Neural cell (in vitro differentiated cells): ENCODE data around the gene CDC5L. TPM values are rescaled to one million over a fixed set of nuclear protein-coding genes. Genes with fewer than 3 reads are reported as not detected.

ENCODE experiments used
- H2AFZ ChIP-seq: fragments of 200-600, 300-800 bp; sonication (generic), shearing (Covaris generic); 2 replicates; pipeline ENCODE4 v1.6.0; 2014; ENCODE audit warnings: low read depth, mild to moderate bottlenecking, antibody characterized with exemption, low read length, moderate library complexity
- H3F3A ChIP-seq: fragments of 200-600 bp; shearing (Covaris generic); 2 replicates; pipeline ENCODE4 v1.6.1; 2016; ENCODE audit warnings: mild to moderate bottlenecking, moderate library complexity, mixed read lengths, antibody characterized with exemption, low read length; ENCODE audit not compliant: insufficient read depth, poor library complexity, severe bottlenecking
- H3K27ac ChIP-seq: fragments of 200-600, 300-800 bp; sonication (generic), shearing (Covaris generic); 2 replicates; pipeline ENCODE4 v1.5.1; 2014; ENCODE audit warnings: mild to moderate bottlenecking, low read length, moderate library complexity
- H3K27me3 ChIP-seq: fragments of 300-800, 200-600 bp; sonication (generic), shearing (Covaris generic); 2 replicates; pipeline ENCODE4 v1.6.0; 2014; ENCODE audit warnings: mild to moderate bottlenecking, low read depth, low read length, moderate library complexity; ENCODE audit not compliant: insufficient read depth
- H3K36me3 ChIP-seq: fragments of 300-800, 200-600 bp; sonication (generic), shearing (Covaris generic); 2 replicates; pipeline ENCODE4 v1.5.1; 2014; ENCODE audit warnings: mild to moderate bottlenecking, antibody characterized with exemption, low read length, moderate library complexity; ENCODE audit not compliant: insufficient read depth
- H3K4me2 ChIP-seq: fragments of 300-800, 200-600 bp; sonication (generic), shearing (Covaris generic); 2 replicates; pipeline ENCODE4 v1.6.0; 2014; ENCODE audit warnings: mild to moderate bottlenecking, low read length
- H3K4me3 ChIP-seq: fragments of 300-800, 200-600 bp; sonication (generic), shearing (Covaris generic); 2 replicates; pipeline ENCODE4 v1.5.1; 2014; ENCODE audit warnings: mild to moderate bottlenecking, low read length, moderate library complexity
- H3K79me2 ChIP-seq: fragments of 200-600 bp; shearing (Covaris generic); replicated peaks from 2 replicates; pipeline ENCODE4 v1.6.0; 2014; ENCODE audit warnings: mild to moderate bottlenecking, low read length, moderate library complexity; ENCODE audit not compliant: insufficient read depth
- H3K9ac ChIP-seq: fragments of 300-800, 200-600 bp; sonication (generic), shearing (Covaris generic); 2 replicates; pipeline ENCODE4 v1.6.1; 2016; ENCODE audit warnings: mild to moderate bottlenecking, low read length, mixed read lengths
- H3K9me2 ChIP-seq: fragments of 200-600 bp; shearing (Covaris generic); 2 replicates; pipeline ENCODE4 v1.6.1; 2016; ENCODE audit warnings: mild to moderate bottlenecking, low read length, mixed read lengths; ENCODE audit not compliant: insufficient read depth
- H3K9me3 ChIP-seq: fragments of 200-600, 300-800 bp; sonication (generic), shearing (Covaris generic); 2 replicates; pipeline ENCODE4 v1.6.1; 2016; ENCODE audit warnings: mild to moderate bottlenecking, mixed run types, low read length, moderate library complexity, mixed read lengths
- H4K20me1 ChIP-seq: fragments of 200-600 bp; shearing (Covaris generic); 2 replicates; pipeline ENCODE4 v1.6.1; 2016; ENCODE audit warnings: mild to moderate bottlenecking, mixed run types; ENCODE audit not compliant: insufficient read depth
- CTCF ChIP-seq: fragments of 450-650 bp; IDR thresholded peaks from 2 replicates; pipeline ENCODE4 v1.5.1; 2014; ENCODE audit warnings: antibody characterized with exemption, mild to moderate bottlenecking, moderate library complexity; ENCODE audit not compliant: poor library complexity, severe bottlenecking
- EP300 ChIP-seq: fragments of 450-650 bp; conservative IDR thresholded peaks from 2 replicates; pipeline ENCODE4 v1.6.1; 2014; ENCODE audit warnings: antibody characterized with exemption, mild to moderate bottlenecking, moderate library complexity; ENCODE audit not compliant: poor library complexity, severe bottlenecking
- EZH2 ChIP-seq: fragments of 200-600, 300-800 bp; shearing (Covaris generic), sonication (generic); IDR thresholded peaks from 2 replicates; pipeline ENCODE4 v1.6.1; 2014; ENCODE audit warnings: antibody characterized with exemption, low read length, borderline replicate concordance, mild to moderate bottlenecking; ENCODE audit not compliant: insufficient read depth, poor library complexity, severe bottlenecking
- MXI1 ChIP-seq: fragments of 450-650 bp; conservative IDR thresholded peaks from 2 replicates; pipeline ENCODE4 v1.6.1; 2014; ENCODE audit warnings: antibody characterized with exemption, mild to moderate bottlenecking; ENCODE audit not compliant: poor library complexity, severe bottlenecking
- POLR2AphosphoS5 ChIP-seq: IDR thresholded peaks from 2 replicates; pipeline ENCODE4 v1.6.1; 2012
- RAD21 ChIP-seq: fragments of 450-650 bp; conservative IDR thresholded peaks from 2 replicates; pipeline ENCODE4 v1.6.1; 2014; ENCODE audit warnings: antibody characterized with exemption, mild to moderate bottlenecking, moderate library complexity
- REST ChIP-seq: IDR thresholded peaks from 2 replicates; pipeline ENCODE4 v1.6.1; 2012; ENCODE audit warnings: borderline replicate concordance
- SMC3 ChIP-seq: fragments of 450-650 bp; conservative IDR thresholded peaks from 2 replicates; pipeline ENCODE4 v1.6.1; 2014; ENCODE audit warnings: antibody characterized with exemption, mild to moderate bottlenecking, moderate library complexity; ENCODE audit not compliant: poor library complexity
- TAF1 ChIP-seq: IDR thresholded peaks from 2 replicates; pipeline ENCODE4 v1.6.1; 2012; ENCODE audit warnings: low read depth
- polyA plus RNA-seq: library from polyadenylated mRNA; depleted of rRNA; stranded (reverse); fragments of >200 nt; gene quantifications from 2 replicates; pipeline ENCODE4 v1.2.3, GENCODE V29; 2014

The CDC5L gene
- polyA plus RNA-seq, 1 donor from 2014 or later, result 28.9 TPM

- Histone ChIP-seq H3K4me2 (no peak overlapping the region), H3K36me3 (no peaks in the 10 kb centered on the region), H3F3A (no peaks in the 10 kb centered on the region), H3K79me2 (no peaks in the 10 kb centered on the region), H3K27me3 (no peaks in the 10 kb centered on the region), H3K9me2 (no peaks in the 10 kb centered on the region), H2AFZ (no peak overlapping the region), H3K9ac (no peak overlapping the region), H3K27ac (no peak overlapping the region), H3K9me3 (no peaks in the 10 kb centered on the region), H3K4me3 (no peak overlapping the region), H4K20me1 (no peaks in the 10 kb centered on the region)
- TF ChIP-seq TAF1, result no peak
- TF ChIP-seq SMC3, result no peak
- TF ChIP-seq EP300, result no peak
- no peak for TF ChIP-seq EZH2
- TF ChIP-seq POLR2AphosphoS5, result no peak
- no peak for TF ChIP-seq CTCF
- TF ChIP-seq REST, result no peak
- no peak for TF ChIP-seq RAD21
- no peak for TF ChIP-seq MXI1
Measured at GRCh38 chr6:44466955-44467354, 79.4 kb downstream of the CDC5L start.

GRCh38 chr6:44468835-44469234 is 81.3 kb downstream of the CDC5L start:
- no peaks in the 10 kb centered on the region for H3F3A ChIP-seq
- H3K9me2 ChIP-seq, result no peaks in the 10 kb centered on the region
- H3K36me3 ChIP-seq, result no peaks in the 10 kb centered on the region

More at GRCh38 chr6:44468835-44469234, 81.3 kb downstream of the CDC5L start:
- no peaks in the 10 kb centered on the region for H3K79me2 ChIP-seq
- no peaks in the 10 kb centered on the region for H3K27me3 ChIP-seq
- H3K4me3 ChIP-seq, result no peak overlapping the region
- no peak for TF ChIP-seq EZH2
- TF ChIP-seq EP300, result no peak
- TF ChIP-seq MXI1, result no peak
- no peak for TF ChIP-seq TAF1
- no peak for TF ChIP-seq CTCF
- no peak for TF ChIP-seq RAD21
- TF ChIP-seq REST, result no peak
- no peak for TF ChIP-seq SMC3
- TF ChIP-seq POLR2AphosphoS5, result no peak
- no peak overlapping the region for H3K27ac ChIP-seq
- no peak overlapping the region for H3K9ac ChIP-seq
- no peaks in the 10 kb centered on the region for H3K9me3 ChIP-seq
- H2AFZ ChIP-seq, result no peak overlapping the region
- no peaks in the 10 kb centered on the region for H4K20me1 ChIP-seq
- H3K4me2 ChIP-seq, result no peak overlapping the region
